HFF-Myc (cell line): ENCODE measurements around the gene POLDIP3.

Experiments used
- DNase-seq: peaks from one replicate; pipeline ENCODE4 v3.0.0-alpha.2; 2011; ENCODE audit warnings: low read depth; ENCODE audit errors: extremely low read depth
- H3K4me3 ChIP-seq: replicated peaks from 2 replicates; pipeline ENCODE4 v1.5.1; 2011; ENCODE audit warnings: low read depth, mild to moderate bottlenecking, control low read depth, low read length
- CTCF ChIP-seq: IDR thresholded peaks from 2 replicates; pipeline ENCODE4 v1.5.1; 2012; ENCODE audit warnings: mild to moderate bottlenecking, low read depth, low read length, control low read depth; ENCODE audit errors: missing control alignments

POLDIP3 gene

GRCh38 chr22:42601879-42602465, 12.7 kb downstream of the POLDIP3 start:
- no peak overlapping the region for H3K4me3 ChIP-seq
- no peak for DNase-seq
- TF ChIP-seq CTCF = no peak

DNA sequence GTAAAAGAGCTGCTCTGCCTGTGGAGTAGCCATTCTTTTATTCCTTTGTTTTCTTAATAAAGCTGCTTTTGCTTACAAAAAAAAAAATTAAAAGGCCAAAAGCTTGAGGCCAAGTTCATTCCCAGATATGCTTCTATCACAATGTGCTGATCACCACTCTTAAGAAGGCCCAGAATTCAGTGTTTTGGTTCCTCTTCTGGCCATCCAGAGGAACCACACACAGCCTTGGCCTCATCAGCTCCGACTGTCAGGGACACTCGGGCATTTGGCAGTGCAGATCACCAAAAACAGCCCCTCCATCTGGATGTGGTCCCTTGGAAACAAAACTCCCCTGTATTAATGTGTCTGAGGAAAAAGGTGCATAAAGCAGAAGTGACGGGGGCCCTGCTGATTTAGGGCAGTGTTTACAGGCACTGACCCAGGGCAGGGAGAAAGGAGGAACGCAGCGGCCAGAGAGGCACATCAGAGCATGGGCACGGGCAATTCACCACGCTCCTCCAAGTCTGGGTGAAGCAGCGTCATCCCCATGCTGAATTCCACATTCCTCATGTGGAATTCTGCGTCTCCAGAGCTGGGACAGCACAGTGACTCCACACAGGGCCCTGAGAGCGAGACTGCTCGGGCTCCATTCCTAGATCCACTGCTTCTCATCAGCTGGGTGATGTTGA, 17.7 kb downstream of the POLDIP3 start:
- no peak for DNase-seq
- H3K4me3 ChIP-seq = no peak overlapping the region
- no peak for TF ChIP-seq CTCF

- TF ChIP-seq CTCF = no peak
- no peak for DNase-seq
- no peak overlapping the region for H3K4me3 ChIP-seq
These were observed 18.3 kb downstream of the POLDIP3 start for GRCh38 chr22:42596336-42596735.

GRCh38 chr22:42595434-42595833, 19.2 kb downstream of the POLDIP3 start:
- H3K4me3 ChIP-seq = no peak overlapping the region
- no peak for TF ChIP-seq CTCF
- no peak for DNase-seq

- no peak for TF ChIP-seq CTCF
- no peak for DNase-seq
- no peak overlapping the region for H3K4me3 ChIP-seq
These were observed 22.7 kb downstream of the POLDIP3 start for GRCh38 chr22:42591987-42592386.

GRCh38 chr22:42587588-42588175, 27.0 kb downstream of the POLDIP3 start:
- no peak for TF ChIP-seq CTCF
- H3K4me3 ChIP-seq = no peak overlapping the region
- no peak for DNase-seq
